HS-27A (cell line): ENCODE results near the gene CNGB1.
"Not testable (repeated sequence)": the region's sequence is repeated elsewhere in the genome, so short reads cannot be mapped to it uniquely, and the experiment has no call there.

Source experiments
- DNase-seq: peaks from one replicate; pipeline ENCODE4 v3.0.0-alpha.2; 2012; ENCODE audit warnings: low read depth, missing footprints

The CNGB1 gene

GRCh38 chr16:57970970-57971369, at the start of gene CNGB1:
CNGB1 (minus strand) TSS chr16:57971128; CDS start chr16:57967286, 3,842 bp downstream.
- DNase-seq, result no peak

- no peak for DNase-seq
Observed at GRCh38 chr16:58019866-58020538, 49.1 kb upstream of the CNGB1 start.

- no peak for DNase-seq
Observed at GRCh38 chr16:58018803-58019202, 47.9 kb upstream of the CNGB1 start.

- DNase-seq, result no peak
Observed at GRCh38 chr16:58016840-58017446, 46.0 kb upstream of the CNGB1 start.

- DNase-seq, result no peak
Observed at GRCh38 chr16:58013201-58013956, 42.5 kb upstream of the CNGB1 start.

GRCh38 chr16:58012481-58012880, 41.6 kb upstream of the CNGB1 start:
- no peak for DNase-seq

GRCh38 chr16:58011652-58012051, 40.7 kb upstream of the CNGB1 start:
- no peak for DNase-seq

GRCh38 chr16:58010886-58011285, 40.0 kb upstream of the CNGB1 start:
- no peak for DNase-seq

GRCh38 chr16:58009856-58010416, 39.0 kb upstream of the CNGB1 start:
- DNase-seq, result no peak

GRCh38 chr16:58004736-58005135, 33.8 kb upstream of the CNGB1 start:
- DNase-seq, result not testable (repeated sequence)

GRCh38 chr16:58002936-58003335, 32.0 kb upstream of the CNGB1 start:
- no peak for DNase-seq

GRCh38 chr16:58002416-58002800, 31.5 kb upstream of the CNGB1 start:
- DNase-seq, result no peak

- DNase-seq, result no peak
Observed at GRCh38 chr16:58001781-58002415, 31.0 kb upstream of the CNGB1 start.

- DNase-seq, result no peak
Observed at GRCh38 chr16:58000706-58001676, 30.1 kb upstream of the CNGB1 start, which contains the start of gene USB1. USB1 (plus strand) TSS chr16:58001407; CDS start chr16:58001484, 77 bp downstream.

- no peak for DNase-seq
Observed at GRCh38 chr16:57999971-58000705, 29.2 kb upstream of the CNGB1 start, which contains the start of gene ZNF319. ZNF319 (minus strand) TSS chr16:58000672; CDS start chr16:57998265, 2,407 bp downstream.

- no peak for DNase-seq
Observed at GRCh38 chr16:57999366-57999970, 28.5 kb upstream of the CNGB1 start.

GRCh38 chr16:57998992-57999365, 28.1 kb upstream of the CNGB1 start:
- DNase-seq, result no peak

GRCh38 chr16:57998486-57998885, 27.6 kb upstream of the CNGB1 start:
- no peak for DNase-seq

- no peak for DNase-seq
Observed at GRCh38 chr16:57997528-57998265, 26.8 kb upstream of the CNGB1 start.
